OCI-LY7 (cell line): ENCODE measurements around the gene CISD3. TPM values are rescaled to one million over a fixed set of nuclear protein-coding genes. Genes with fewer than 3 reads are reported as not detected.

Experiments
- BruUV-seq: library from RNA; stranded (reverse); fragments of 400-500 nt; replicated peaks from 2 replicates; lab custom pipeline; 2021; lab: Mats Ljungman, UMichigan
- CTCF ChIA-PET: fragments of 300-600 bp; sonication (Branson Sonifier 250); formaldehyde crosslinking; loops from one replicate; lab custom pipeline; 2022; ENCODE audit warnings: antibody characterized with exemption; ENCODE audit not compliant: unreplicated experiment; lab: Charles Lee
- POLR2A ChIA-PET: fragments of 300-600 bp; sonication (Branson Sonifier 250); formaldehyde crosslinking; loops from one replicate; lab custom pipeline; 2022; ENCODE audit warnings: antibody characterized with exemption; lab: Charles Lee
- DNase-seq: peaks from one replicate; pipeline ENCODE4 v3.0.0-alpha.2; 2015; ENCODE audit warnings: low spot score
- H2AFZ ChIP-seq: fragments of 200-600 bp; sonication (generic), shearing (Covaris generic); 2 replicates; pipeline ENCODE4 v1.6.1; 2014; ENCODE audit warnings: mild to moderate bottlenecking, antibody characterized with exemption, low read length, moderate library complexity
- H3K27ac ChIP-seq: fragments of 200-600 bp; sonication (generic); 2 replicates; pipeline ENCODE4 v1.5.1; 2014; ENCODE audit warnings: mixed run types, low read depth, mild to moderate bottlenecking, moderate library complexity, low read length, inconsistent platforms; ENCODE audit not compliant: poor library complexity, severe bottlenecking
- H3K36me3 ChIP-seq: fragments of 200-600 bp; sonication (generic); 2 replicates; pipeline ENCODE4 v1.6.1; 2014; ENCODE audit warnings: mild to moderate bottlenecking, antibody characterized with exemption, low read length, moderate library complexity, mixed read lengths; ENCODE audit not compliant: insufficient read depth
- H3K4me1 ChIP-seq: fragments of 200-600 bp; sonication (generic); 2 replicates; pipeline ENCODE4 v1.5.1; 2014; ENCODE audit warnings: mild to moderate bottlenecking, low read length; ENCODE audit not compliant: insufficient read depth, poor library complexity, severe bottlenecking
- H3K4me2 ChIP-seq: fragments of 200-600 bp; sonication (generic); 2 replicates; pipeline ENCODE4 v1.6.1; 2014; ENCODE audit warnings: mild to moderate bottlenecking, low read length
- H3K4me3 ChIP-seq: fragments of 200-600 bp; sonication (generic); 2 replicates; pipeline ENCODE4 v1.5.1; 2014; ENCODE audit warnings: mild to moderate bottlenecking, low read depth, low read length; ENCODE audit not compliant: poor library complexity, severe bottlenecking
- H3K79me2 ChIP-seq: fragments of 200-600 bp; sonication (generic); 2 replicates; pipeline ENCODE4 v1.6.1; 2016; ENCODE audit warnings: low read depth, mild to moderate bottlenecking, low read length, moderate library complexity, mixed read lengths; ENCODE audit not compliant: insufficient read depth
- H3K9me2 ChIP-seq: fragments of 200-600 bp; sonication (generic); 2 replicates; pipeline ENCODE4 v1.6.1; 2016; ENCODE audit warnings: mild to moderate bottlenecking, low read length, mixed read lengths; ENCODE audit not compliant: insufficient read depth
- H3K9me3 ChIP-seq: fragments of 200-600 bp; sonication (generic); 2 replicates; pipeline ENCODE4 v1.6.1; 2014; ENCODE audit warnings: mild to moderate bottlenecking, mixed run types, low read length, mixed read lengths
- H4K20me1 ChIP-seq: fragments of 200-600 bp; sonication (generic); 2 replicates; pipeline ENCODE4 v1.6.1; 2014; ENCODE audit warnings: mild to moderate bottlenecking, antibody characterized with exemption, low read length, moderate library complexity, mixed read lengths; ENCODE audit not compliant: insufficient read depth
- EZH2phosphoT487 ChIP-seq: fragments of 200-600 bp; sonication (generic); IDR thresholded peaks from 2 replicates; pipeline ENCODE4 v1.6.1; 2018; ENCODE audit warnings: low read depth, borderline replicate concordance, mild to moderate bottlenecking, mixed run types, antibody characterized with exemption, low read length, moderate library complexity, mixed read lengths
- intact Hi-C: fragments of 100-400 bp; cut with micrococcal nuclease; formaldehyde crosslinking; loops from one replicate; pipeline ENCODE4 v1.10.0; 2022; ENCODE audit not compliant: unreplicated experiment
- total RNA-seq, 2 experiments: library from RNA; depleted of rRNA in 1 of 2; stranded (reverse); fragments of >200 nt in 1 of 2; shearing (Covaris generic) in 1 of 2; gene quantifications; 2 replicates each; pipeline ENCODE4 v1.2.3, GENCODE V29; 2014 to 2022
- TF ChIP-seq, protein P1 (sequence below): fragments of 200-600 bp; sonication (generic); conservative IDR thresholded peaks from 2 replicates; pipeline ENCODE4 v1.5.1; 2014; ENCODE audit warnings: mild to moderate bottlenecking, antibody characterized with exemption, low read length, moderate library complexity, mixed read lengths

The CISD3 gene
- total RNA-seq, 2 experiments from 2014 or later: 13.4 to 25.1 TPM

DNA sequence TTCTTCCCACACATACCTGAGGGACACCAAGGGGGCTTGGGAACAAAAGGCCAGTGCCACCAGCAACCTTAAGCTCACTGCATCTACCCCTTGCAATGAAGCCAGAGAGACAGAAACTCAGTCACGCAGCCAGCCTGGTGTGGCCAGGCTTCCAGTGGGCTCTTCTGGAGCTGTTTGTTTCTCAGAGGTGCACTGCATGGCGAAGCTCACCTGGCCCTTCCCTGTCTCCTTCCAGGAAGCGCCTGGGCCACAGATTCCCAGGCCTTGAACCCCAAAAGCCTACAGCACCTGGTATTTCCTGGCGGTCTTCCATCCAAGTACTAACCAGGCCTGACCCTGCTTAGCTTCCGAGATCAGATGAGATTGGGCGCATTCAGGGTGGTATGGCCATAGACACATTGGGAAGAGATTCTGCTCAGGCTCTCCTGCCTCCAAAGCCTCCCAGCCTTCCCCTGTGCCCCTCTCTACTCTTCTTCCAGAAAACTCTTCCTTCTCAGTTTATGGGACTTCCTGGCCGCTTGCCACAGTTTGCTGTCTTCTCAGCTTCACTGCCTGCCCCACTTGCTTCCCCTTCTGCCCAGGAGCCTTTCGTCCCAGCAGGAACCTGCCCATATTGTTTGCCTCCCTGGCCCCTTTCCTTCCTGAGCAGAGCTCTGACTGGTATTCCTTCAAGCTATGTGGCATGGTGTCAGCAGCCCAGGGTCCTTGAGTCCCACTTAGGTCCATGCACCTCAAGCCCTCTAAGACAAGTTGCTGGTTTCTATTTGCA lies 1.6 kb downstream of the CISD3 start:
- Histone ChIP-seq H4K20me1 (peaks cover 12% of the 10 kb centered on the region; the same call in 1 of the 2 replicates), H3K4me1 (peaks cover 79% of the 10 kb centered on the region)
- no TSS peak for BruUV-seq

DNA sequence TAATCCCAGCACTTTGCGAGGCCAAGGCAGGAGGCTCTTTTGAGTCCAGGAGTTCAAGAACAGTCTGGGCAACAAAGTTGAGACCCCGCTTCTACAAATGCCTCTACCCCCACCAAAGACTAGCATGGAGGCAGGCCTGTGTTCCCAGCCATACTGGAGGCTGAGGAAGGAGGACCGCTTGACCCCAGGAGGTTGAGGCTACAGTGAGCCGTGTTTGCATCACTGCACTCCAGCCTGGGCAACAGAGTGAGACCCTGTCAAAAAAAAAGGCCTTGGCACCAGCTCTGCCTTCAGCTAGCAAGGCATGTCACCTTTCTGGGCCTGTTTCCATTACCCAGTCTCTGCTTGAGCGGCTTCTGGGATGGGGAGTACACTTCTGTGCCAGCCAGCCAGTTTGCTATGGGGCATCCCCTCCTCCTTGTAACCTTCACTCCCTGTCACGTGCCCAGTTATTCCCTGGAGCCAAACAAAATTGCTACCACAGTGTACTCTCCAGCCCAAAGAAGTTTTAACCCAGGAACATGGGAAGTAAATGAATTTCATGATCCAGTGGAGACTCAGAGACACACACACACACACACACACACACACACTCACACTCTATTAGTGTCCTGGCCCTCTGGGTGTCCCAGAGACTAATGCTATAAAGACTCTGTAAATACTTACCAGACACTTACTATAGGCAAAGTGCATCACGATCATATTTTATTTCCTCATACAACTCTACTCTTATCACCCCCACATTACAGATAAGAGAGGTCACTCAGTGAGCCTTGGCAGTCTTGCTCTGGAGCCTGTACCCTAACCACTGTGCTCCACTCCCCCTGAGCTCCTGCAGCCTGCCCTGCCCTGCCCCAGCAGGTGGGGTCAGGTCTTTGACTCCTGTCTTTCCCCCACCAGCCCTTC lies 2.5 kb downstream of the CISD3 start:
- peak overlapping the region; percentile 76; the same call in 1 of the 2 replicates for H3K4me2 ChIP-seq
- DNase-seq: no peak
- peaks cover 70% of the 10 kb centered on the region for H3K4me1 ChIP-seq

More for the DNA sequence above, 1.6 kb downstream of the CISD3 start:
- peak overlapping the region; percentile 39 for H3K27ac ChIP-seq
- ChIA-PET POLR2A (interaction anchor here (0.5 to 1.5 kb wide), 4 partner anchors 14 to 188 kb away, joined by 3 to 4 read pairs (median 4); no protein-coding TSS in a partner anchor), CTCF (no interaction called here)
- no peak for TF ChIP-seq EZH2phosphoT487
- TF ChIP-seq, protein P1, sequence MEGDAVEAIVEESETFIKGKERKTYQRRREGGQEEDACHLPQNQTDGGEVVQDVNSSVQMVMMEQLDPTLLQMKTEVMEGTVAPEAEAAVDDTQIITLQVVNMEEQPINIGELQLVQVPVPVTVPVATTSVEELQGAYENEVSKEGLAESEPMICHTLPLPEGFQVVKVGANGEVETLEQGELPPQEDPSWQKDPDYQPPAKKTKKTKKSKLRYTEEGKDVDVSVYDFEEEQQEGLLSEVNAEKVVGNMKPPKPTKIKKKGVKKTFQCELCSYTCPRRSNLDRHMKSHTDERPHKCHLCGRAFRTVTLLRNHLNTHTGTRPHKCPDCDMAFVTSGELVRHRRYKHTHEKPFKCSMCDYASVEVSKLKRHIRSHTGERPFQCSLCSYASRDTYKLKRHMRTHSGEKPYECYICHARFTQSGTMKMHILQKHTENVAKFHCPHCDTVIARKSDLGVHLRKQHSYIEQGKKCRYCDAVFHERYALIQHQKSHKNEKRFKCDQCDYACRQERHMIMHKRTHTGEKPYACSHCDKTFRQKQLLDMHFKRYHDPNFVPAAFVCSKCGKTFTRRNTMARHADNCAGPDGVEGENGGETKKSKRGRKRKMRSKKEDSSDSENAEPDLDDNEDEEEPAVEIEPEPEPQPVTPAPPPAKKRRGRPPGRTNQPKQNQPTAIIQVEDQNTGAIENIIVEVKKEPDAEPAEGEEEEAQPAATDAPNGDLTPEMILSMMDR: no peak
- no peaks in the 10 kb centered on the region for H3K9me3 ChIP-seq
- intact Hi-C loops: no loop called here
- H3K79me2 ChIP-seq: no peaks in the 10 kb centered on the region
- no peak overlapping the region for H2AFZ ChIP-seq
- no peaks in the 10 kb centered on the region for H3K9me2 ChIP-seq
- peak overlapping the region; percentile 82 for H3K4me3 ChIP-seq
- peaks cover 42% of the 10 kb centered on the region for H3K36me3 ChIP-seq
- peak overlapping the region; percentile 76 for H3K4me2 ChIP-seq
- DNase-seq: no peak

More for the DNA sequence above, 2.5 kb downstream of the CISD3 start:
- Histone ChIP-seq H3K4me3 (no peak overlapping the region), H3K27ac (peak overlapping the region; percentile 24), H2AFZ (no peak overlapping the region), H3K79me2 (no peaks in the 10 kb centered on the region), H4K20me1 (peaks cover 12% of the 10 kb centered on the region; the same call in 1 of the 2 replicates), H3K9me2 (no peaks in the 10 kb centered on the region), H3K9me3 (no peaks in the 10 kb centered on the region), H3K36me3 (peaks cover 44% of the 10 kb centered on the region)
- intact Hi-C loops: no loop called here
- CTCF ChIA-PET: no interaction called here
- TF ChIP-seq, protein P1: 0 out of 2 replicates have a peak, but pooled peaks have one; percentile 8
- TF ChIP-seq EZH2phosphoT487: no peak
- POLR2A ChIA-PET: no interaction called here
- BruUV-seq: no TSS peak
